Measurements from ENCODE around the gene ESCO1. TPM values are rescaled to one million over a fixed set of nuclear protein-coding genes. Genes with fewer than 3 reads are reported as not detected.

ESCO1 gene
- total and polyA plus RNA-seq, 2 of the 13 experiments (the other 11 are each of a cell fraction or from before 2014, with no cell fraction given): 6.3 to 19.4 TPM

GRCh38 chr18:21612125-21613039, 11.9 kb upstream of the ESCO1 start, which contains the start of gene SNRPD1 (continued):
- TF ChIP-seq, protein P1, sequence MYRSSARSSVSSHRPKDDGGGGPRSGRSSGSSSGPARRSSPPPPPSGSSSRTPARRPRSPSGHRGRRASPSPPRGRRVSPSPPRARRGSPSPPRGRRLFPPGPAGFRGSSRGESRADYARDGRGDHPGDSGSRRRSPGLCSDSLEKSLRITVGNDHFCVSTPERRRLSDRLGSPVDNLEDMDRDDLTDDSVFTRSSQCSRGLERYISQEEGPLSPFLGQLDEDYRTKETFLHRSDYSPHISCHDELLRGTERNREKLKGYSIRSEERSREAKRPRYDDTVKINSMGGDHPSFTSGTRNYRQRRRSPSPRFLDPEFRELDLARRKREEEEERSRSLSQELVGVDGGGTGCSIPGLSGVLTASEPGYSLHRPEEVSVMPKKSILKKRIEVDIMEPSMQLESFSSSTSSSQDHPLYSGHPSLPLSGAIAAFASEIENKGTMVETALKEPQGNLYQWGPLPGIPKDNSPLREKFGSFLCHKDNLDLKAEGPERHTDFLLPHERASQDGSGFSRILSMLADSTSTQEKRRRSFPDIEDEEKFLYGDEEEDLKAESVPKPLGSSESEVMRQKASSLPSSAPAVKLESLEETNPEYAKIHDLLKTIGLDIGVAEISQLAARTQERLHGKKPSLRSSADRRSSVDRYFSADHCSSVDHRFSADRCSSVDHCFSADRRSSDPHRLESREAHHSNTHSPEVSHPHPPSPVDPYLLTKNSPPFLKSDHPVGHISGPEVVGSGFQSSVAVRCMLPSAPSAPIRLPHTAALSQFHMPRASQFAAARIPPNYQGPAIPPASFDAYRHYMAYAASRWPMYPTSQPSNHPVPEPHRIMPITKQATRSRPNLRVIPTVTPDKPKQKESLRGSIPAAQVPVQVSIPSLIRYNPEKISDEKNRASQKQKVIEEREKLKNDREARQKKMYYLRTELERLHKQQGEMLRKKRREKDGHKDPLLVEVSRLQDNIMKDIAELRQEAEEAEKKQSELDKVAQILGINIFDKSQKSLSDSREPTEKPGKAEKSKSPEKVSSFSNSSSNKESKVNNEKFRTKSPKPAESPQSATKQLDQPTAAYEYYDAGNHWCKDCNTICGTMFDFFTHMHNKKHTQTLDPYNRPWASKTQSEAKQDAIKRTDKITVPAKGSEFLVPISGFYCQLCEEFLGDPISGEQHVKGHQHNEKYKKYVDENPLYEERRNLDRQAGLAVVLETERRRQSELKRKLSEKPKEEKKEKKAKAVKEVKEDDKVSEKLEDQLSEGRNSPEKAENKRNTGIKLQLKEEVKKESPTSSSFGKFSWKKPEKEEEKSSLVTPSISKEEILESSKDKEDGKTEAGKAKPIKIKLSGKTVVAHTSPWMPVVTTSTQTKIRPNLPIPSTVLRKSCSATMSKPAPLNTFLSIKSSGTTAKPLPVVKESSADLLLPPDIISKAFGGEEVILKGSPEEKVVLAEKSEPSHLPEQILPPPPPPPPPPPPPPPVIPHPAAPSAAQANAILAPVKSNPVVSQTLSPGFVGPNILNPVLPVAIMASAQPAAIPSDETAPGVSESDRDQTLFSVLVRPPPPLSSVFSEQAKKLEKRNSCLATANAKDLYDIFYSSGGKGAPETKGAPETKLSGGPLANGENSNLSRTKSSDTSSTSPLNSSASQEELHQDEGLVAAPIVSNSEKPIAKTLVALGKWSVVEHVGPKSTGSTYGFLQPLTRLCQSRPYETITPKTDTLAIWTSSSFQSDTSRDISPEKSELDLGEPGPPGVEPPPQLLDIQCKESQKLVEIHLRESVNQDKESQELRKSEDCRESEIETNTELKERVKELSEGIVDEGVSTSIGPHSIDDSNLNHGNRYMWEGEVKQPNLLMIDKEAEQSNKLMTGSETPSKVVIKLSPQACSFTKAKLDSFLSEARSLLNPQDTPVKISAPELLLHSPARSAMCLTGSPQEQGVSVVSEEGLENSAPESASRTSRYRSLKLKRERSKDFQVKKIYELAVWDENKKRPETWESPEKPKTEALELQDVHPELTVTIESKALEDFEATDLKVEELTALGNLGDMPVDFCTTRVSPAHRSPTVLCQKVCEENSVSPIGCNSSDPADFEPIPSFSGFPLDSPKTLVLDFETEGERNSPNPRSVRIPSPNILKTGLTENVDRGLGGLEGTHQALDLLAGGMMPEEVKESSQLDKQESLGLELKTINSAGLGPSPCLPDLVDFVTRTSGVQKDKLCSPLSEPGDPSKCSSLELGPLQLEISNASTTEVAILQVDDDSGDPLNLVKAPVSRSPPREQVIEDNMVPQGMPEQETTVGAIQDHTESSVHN (CRISPR knock-in tag; IDR thresholded peaks at IDR 0.05): peak; percentile 85
- peak; percentile 54 for TF ChIP-seq PPARG (CRISPR knock-in tag; conservative IDR thresholded peaks at IDR 0.05)
- TF ChIP-seq MATR3 (CRISPR knock-in tag; IDR thresholded peaks at IDR 0.05): no peak
- peak; percentile 90 for TF ChIP-seq ZNF124 (CRISPR knock-in tag; IDR thresholded peaks at IDR 0.05)
- TF ChIP-seq MEIS2 (CRISPR knock-in tag; IDR thresholded peaks at IDR 0.05): peak; percentile 89
- no peak for TF ChIP-seq ZNF841 (CRISPR knock-in tag; IDR thresholded peaks at IDR 0.05; ENCODE audit: borderline replicate concordance)
- peak; percentile 79 for TF ChIP-seq SP4 (CRISPR knock-in tag; IDR thresholded peaks at IDR 0.05)
- peak; percentile 92 for TF ChIP-seq TSC22D2 (CRISPR knock-in tag; IDR thresholded peaks at IDR 0.05; ENCODE audit: borderline replicate concordance)
- TF ChIP-seq RARG (CRISPR knock-in tag; IDR thresholded peaks at IDR 0.05; ENCODE audit: low read depth): no peak
- TF ChIP-seq CSRNP1 (CRISPR knock-in tag; IDR thresholded peaks at IDR 0.05): peak; percentile 96
- no peak for TF ChIP-seq SMARCC2 (IDR thresholded peaks at IDR 0.05)
- TF ChIP-seq ZNF12 (CRISPR knock-in tag; IDR thresholded peaks at IDR 0.05): peak; percentile 61; the same call in 1 of the 2 replicates
- peak; percentile 93 for TF ChIP-seq TEF (CRISPR knock-in tag; IDR thresholded peaks at IDR 0.05)
- TF ChIP-seq STAT5B (CRISPR knock-in tag; IDR thresholded peaks at IDR 0.05): peak; percentile 48; the same call in 1 of the 2 replicates
- peak; percentile 96 for TF ChIP-seq CREB3 (CRISPR knock-in tag; IDR thresholded peaks at IDR 0.05)
- TF ChIP-seq MTA1 (CRISPR knock-in tag; IDR thresholded peaks at IDR 0.05; ENCODE audit: borderline replicate concordance): peak; percentile 79; the same call in 1 of the 2 replicates
- TF ChIP-seq ZNF792 (CRISPR knock-in tag; IDR thresholded peaks at IDR 0.05): peak; percentile 95
- no peak for TF ChIP-seq NR1H2 (CRISPR knock-in tag; IDR thresholded peaks at IDR 0.05; ENCODE audit: borderline replicate concordance, low read depth)
